ENCODE data around the gene PLCZ1.

Gene PLCZ1

DNA sequence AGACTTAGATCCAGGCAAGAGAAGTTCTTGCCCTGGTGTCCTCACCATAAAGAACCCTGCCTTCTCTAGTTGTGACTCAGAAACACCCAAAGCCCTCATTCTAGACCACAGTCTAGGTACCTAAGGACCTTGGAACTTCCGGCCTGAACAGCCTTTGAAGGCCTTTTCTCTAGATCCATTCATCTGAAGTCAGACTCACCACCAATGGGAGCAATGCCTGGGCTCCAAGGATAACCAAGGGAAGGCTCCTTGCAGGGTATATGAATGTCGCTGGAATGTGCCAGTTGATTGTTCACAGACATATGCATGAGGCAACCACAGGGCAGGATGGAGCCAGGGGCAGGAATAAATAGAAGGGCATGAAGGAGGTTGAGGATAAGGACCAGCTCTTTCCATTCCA is 86.3 kb downstream of the PLCZ1 start:
- DNase-seq, result no peak
- Mint-ChIP-seq H3K9me3 (no peaks in the 10 kb centered on the region), H3K4me1 (no peaks in the 10 kb centered on the region), H3K27me3 (ENCODE audit: low read depth, poor library complexity) (peaks cover 4% of the 10 kb centered on the region), H3K27ac (no peak overlapping the region), H3K36me3 (ENCODE audit: low read depth) (no peaks in the 10 kb centered on the region), H3K4me3 (no peak overlapping the region)
- TF ChIP-seq, protein P1, sequence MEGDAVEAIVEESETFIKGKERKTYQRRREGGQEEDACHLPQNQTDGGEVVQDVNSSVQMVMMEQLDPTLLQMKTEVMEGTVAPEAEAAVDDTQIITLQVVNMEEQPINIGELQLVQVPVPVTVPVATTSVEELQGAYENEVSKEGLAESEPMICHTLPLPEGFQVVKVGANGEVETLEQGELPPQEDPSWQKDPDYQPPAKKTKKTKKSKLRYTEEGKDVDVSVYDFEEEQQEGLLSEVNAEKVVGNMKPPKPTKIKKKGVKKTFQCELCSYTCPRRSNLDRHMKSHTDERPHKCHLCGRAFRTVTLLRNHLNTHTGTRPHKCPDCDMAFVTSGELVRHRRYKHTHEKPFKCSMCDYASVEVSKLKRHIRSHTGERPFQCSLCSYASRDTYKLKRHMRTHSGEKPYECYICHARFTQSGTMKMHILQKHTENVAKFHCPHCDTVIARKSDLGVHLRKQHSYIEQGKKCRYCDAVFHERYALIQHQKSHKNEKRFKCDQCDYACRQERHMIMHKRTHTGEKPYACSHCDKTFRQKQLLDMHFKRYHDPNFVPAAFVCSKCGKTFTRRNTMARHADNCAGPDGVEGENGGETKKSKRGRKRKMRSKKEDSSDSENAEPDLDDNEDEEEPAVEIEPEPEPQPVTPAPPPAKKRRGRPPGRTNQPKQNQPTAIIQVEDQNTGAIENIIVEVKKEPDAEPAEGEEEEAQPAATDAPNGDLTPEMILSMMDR (IDR thresholded peaks at IDR 0.05), result no peak

DNA sequence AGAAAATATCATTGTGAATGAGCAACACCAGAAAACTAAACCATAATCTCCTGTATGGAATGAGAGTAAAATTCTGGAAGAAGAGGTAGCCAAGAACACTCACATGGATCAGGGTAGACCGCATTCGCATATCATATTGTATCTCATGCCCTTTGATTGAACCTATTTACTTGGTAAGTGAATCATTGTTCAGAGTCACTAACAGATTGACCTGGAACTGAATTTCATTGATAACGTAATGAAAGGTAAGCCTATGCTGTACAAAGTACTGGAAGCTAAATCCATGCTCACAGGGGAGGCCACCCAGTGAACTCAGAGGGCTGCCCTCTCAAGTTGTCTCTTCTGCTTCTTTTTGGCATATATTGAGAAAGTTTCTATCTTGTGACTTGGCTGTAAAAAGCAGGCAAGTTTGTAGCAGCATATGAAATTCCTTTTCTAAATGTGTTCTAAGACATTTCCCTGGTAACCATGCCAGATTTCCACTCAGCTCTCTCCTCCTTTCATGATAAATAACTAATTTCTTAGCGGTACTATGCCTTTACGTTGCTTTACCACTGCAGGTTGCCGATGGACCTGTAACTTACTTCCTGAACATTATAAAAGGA is 91.4 kb downstream of the PLCZ1 start:
- Mint-ChIP-seq H3K36me3 (ENCODE audit: low read depth) (no peaks in the 10 kb centered on the region), H3K27me3 (ENCODE audit: low read depth, poor library complexity) (no peaks in the 10 kb centered on the region), H3K4me3 (no peak overlapping the region), H3K27ac (no peak overlapping the region), H3K9me3 (no peaks in the 10 kb centered on the region), H3K4me1 (no peaks in the 10 kb centered on the region)
- TF ChIP-seq, protein P1 (IDR thresholded peaks at IDR 0.05), result no peak
- no peak for DNase-seq

DNA sequence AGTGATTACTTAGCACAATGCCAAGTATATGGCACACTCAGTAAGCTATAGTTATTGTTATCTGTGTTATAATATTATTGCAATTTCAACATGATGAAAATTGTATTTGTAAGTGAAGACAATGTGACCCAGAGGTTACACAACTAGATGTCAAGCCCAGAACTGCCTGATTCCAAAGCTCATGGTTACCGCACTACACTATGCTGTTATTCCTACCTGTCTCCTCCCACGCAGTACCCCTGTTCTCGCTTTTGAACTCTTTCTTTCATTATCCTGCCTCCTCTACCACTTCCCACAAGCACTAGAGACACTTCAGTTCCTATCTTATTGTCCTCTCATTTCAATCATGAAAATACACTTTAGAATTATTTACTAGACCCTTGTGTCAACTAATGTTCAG is 93.2 kb downstream of the PLCZ1 start:
- H3K4me3 Mint-ChIP-seq, result no peak overlapping the region
- no peaks in the 10 kb centered on the region for H3K9me3 Mint-ChIP-seq
- no peaks in the 10 kb centered on the region for H3K36me3 Mint-ChIP-seq (ENCODE audit: low read depth)
- TF ChIP-seq, protein P1 (IDR thresholded peaks at IDR 0.05), result no peak
- H3K27me3 Mint-ChIP-seq (ENCODE audit: low read depth, poor library complexity), result peaks cover 2% of the 10 kb centered on the region
- no peak overlapping the region for H3K27ac Mint-ChIP-seq
- no peak for DNase-seq
- H3K4me1 Mint-ChIP-seq, result no peaks in the 10 kb centered on the region

DNA sequence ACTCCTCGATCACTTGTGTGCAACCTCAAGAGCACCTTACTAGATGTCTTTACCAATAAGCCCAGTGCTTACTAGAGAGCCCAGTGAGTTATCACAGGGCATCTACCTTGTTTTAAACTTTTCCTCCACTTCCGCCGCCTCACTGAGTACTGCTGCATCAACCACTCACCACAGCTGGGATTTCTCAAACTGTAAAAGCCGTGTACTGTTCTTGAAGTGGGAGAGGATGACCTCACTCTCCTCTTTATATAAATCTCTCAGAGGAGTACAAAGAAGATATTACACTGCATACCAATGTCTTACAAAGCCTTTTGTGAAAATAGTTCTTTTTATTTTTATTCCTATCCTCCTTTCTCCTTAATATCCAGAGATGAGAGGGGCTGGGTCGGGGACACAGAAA is 94.1 kb downstream of the PLCZ1 start:
- Mint-ChIP-seq H3K9me3 (no peaks in the 10 kb centered on the region), H3K36me3 (ENCODE audit: low read depth) (no peaks in the 10 kb centered on the region), H3K4me1 (no peaks in the 10 kb centered on the region), H3K27ac (no peak overlapping the region), H3K4me3 (no peak overlapping the region), H3K27me3 (ENCODE audit: low read depth, poor library complexity) (peaks cover 4% of the 10 kb centered on the region)
- TF ChIP-seq, protein P1 (IDR thresholded peaks at IDR 0.05), result no peak
- DNase-seq, result no peak

DNA sequence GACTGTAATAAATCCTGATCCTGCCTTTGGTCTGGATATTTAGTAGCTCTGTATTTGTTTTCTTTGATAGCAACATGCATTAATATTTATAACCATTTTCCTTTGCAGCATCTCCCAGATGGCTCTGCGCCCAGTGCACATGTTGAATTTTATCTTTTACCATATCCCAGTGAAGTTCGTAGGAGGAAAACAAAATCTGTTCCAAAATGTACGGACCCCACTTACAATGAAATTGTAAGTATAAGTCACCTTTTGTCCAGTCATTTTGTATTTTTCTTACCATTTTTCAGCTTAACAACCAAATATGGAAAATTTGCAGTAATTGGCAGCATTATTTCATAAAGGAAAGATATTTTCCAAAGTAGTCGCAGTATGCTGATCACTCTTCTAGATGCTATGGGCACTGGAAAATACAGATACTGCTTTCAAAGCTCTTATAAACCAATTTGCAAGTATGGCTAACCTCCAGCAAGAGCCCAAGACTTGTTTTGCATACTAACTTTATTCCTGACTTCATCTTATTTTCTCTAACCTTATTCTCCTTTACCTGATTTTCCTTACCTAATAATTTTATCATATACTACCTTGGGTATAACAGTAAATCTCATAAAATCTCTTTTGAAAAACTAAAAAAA is 97.4 kb downstream of the PLCZ1 start:
- no peak for DNase-seq
- Mint-ChIP-seq H3K27me3 (ENCODE audit: low read depth, poor library complexity) (peaks cover 4% of the 10 kb centered on the region), H3K4me3 (no peak overlapping the region), H3K4me1 (no peaks in the 10 kb centered on the region), H3K9me3 (no peaks in the 10 kb centered on the region), H3K36me3 (ENCODE audit: low read depth) (no peaks in the 10 kb centered on the region), H3K27ac (no peak overlapping the region)
- TF ChIP-seq, protein P1 (IDR thresholded peaks at IDR 0.05), result no peak

DNA sequence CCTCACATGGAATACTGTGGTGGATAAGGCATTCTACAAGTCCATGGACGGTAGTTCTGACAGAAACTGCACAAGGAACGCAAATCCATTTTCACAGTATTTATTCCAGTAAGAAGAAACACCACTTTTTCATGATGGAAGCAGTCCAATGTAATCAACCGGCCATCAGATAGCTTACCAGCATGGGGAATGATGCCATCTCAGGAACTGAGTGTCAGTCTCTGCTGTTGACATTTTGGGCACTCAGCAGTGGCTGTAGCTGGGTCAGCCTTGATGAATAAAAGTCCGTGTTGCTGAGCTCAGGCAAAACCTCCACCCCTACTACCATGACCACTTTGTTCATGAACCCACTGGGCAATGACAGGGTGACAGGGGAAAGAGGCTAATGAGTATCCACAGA is 103.4 kb downstream of the PLCZ1 start:
- no peak for DNase-seq
- H3K36me3 Mint-ChIP-seq (ENCODE audit: low read depth), result no peaks in the 10 kb centered on the region
- peaks cover 4% of the 10 kb centered on the region for H3K27me3 Mint-ChIP-seq (ENCODE audit: low read depth, poor library complexity)

More for the DNA sequence above, 103.4 kb downstream of the PLCZ1 start:
- TF ChIP-seq, protein P1 (IDR thresholded peaks at IDR 0.05), result no peak
- H3K27ac Mint-ChIP-seq, result no peak overlapping the region
- no peaks in the 10 kb centered on the region for H3K4me1 Mint-ChIP-seq
- no peak overlapping the region for H3K4me3 Mint-ChIP-seq
- no peaks in the 10 kb centered on the region for H3K9me3 Mint-ChIP-seq
